VCaP (cell line): ENCODE measurements around the gene MFSD8.

Experiments used
- H3K27ac ChIP-seq: fragments of 450-650 bp; 2 replicates; pipeline ENCODE4 v1.5.1; 2017
- TF ChIP-seq, protein P1 (sequence below): fragments of 450-650 bp; conservative IDR thresholded peaks from 2 replicates; pipeline ENCODE4 v1.5.1; 2017; ENCODE audit warnings: mild to moderate bottlenecking, moderate library complexity

The MFSD8 gene

DNA sequence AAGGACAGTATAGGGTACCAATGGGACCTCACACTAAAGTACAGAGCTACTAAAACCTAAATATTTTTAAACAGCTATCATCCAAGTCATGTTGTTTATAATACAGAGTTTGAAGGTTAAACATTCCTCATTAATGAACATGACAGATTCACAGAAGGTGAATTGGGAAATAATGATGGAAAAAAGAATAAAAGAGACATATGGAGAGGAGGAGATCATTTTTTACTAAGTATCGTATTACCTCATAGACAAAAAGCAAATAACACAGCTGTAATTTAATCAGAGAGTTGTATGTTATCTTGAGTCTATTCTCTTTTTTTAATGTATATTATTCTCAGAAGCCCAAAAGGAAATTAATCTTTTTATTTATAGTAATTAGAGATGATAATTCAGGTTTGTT, 76.4 kb downstream of the MFSD8 start:
- no peak overlapping the region for H3K27ac ChIP-seq
- TF ChIP-seq, protein P1, sequence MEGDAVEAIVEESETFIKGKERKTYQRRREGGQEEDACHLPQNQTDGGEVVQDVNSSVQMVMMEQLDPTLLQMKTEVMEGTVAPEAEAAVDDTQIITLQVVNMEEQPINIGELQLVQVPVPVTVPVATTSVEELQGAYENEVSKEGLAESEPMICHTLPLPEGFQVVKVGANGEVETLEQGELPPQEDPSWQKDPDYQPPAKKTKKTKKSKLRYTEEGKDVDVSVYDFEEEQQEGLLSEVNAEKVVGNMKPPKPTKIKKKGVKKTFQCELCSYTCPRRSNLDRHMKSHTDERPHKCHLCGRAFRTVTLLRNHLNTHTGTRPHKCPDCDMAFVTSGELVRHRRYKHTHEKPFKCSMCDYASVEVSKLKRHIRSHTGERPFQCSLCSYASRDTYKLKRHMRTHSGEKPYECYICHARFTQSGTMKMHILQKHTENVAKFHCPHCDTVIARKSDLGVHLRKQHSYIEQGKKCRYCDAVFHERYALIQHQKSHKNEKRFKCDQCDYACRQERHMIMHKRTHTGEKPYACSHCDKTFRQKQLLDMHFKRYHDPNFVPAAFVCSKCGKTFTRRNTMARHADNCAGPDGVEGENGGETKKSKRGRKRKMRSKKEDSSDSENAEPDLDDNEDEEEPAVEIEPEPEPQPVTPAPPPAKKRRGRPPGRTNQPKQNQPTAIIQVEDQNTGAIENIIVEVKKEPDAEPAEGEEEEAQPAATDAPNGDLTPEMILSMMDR, result no peak

DNA sequence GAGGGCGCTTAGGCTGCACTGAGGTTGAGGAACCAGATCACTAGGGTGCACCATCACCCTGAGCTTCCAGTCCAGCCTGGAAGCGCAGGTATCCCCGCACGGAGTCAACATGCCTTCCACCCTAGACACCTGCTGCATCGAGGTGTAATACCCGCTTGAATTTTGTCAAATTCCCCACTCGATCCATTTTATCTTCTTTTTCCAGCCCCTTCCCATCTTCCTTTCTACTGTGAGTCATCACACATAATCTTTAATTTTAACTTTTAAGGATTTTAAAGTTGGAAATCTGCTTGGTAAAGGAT, 83.5 kb downstream of the MFSD8 start:
- TF ChIP-seq, protein P1, result no peak
- H3K27ac ChIP-seq, result peak overlapping the region; percentile 84

DNA sequence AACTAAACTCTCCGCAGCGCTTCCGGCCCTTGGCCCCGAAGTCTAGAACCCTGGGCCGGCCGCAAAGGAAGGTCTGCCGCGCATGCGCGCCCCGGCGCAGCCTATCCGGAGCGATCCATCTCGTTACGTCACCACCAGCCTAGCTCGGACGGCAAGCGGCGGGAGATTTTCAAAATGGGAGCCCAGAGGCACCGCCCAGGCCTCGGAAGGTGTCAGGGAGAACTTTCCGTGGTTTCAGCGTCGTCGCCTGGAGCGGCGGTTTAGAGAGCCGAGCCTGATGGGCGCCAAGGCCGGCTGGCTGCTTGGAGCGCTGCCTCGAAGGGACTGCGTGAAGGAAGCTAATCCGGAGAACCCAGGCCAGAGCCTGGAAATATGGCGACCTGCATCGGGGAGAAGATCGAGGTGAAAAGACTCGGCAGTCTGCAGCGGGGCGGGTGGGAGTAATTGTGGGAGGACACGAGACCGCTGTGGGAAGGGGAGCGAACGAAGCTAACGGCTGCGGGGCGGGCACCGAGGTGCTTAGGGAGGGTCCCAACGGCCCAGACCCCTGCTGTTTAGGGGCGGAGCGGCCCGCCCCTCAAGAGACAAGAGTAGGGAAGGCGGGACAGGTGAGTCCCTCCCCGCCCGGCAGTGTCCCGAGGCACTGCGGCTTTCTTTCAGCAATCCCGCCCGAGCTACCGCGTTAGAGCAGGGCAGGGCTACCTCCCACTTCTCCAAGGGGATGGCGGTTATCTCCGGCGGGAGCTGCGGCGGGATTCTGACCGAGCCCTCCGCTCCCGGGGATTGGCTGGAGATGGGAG, 84.0 kb downstream of the MFSD8 start, which contains the start of gene PLK4:
PLK4 (plus strand) TSS at position 131 of the 800 bp plus-strand sequence; CDS start at position 373, 242 bp downstream.
- TF ChIP-seq, protein P1, result 0 out of 2 replicates have a peak, but pooled peaks have one; percentile 8
- H3K27ac ChIP-seq, result peak within 1 kb of the TSS; percentile 84

DNA sequence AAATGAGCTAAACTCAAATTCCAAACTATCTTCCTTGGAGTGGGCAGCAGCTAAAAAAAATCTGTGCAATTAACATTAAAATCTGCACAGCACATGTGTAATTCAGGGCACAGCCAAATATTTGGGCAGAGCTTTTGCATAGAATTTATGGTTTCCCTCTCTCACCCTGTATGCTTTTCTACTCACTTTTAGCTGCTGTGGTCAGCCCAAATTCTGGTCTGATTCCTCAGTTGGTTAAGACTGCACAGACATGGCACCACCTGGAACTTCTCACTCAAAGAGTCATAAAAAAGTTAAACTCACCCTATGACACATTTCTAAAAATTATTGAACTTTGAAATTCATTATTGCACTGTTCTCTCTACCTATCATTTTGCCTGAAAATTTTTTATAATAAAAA, 89.2 kb downstream of the MFSD8 start:
- TF ChIP-seq, protein P1, result no peak

DNA sequence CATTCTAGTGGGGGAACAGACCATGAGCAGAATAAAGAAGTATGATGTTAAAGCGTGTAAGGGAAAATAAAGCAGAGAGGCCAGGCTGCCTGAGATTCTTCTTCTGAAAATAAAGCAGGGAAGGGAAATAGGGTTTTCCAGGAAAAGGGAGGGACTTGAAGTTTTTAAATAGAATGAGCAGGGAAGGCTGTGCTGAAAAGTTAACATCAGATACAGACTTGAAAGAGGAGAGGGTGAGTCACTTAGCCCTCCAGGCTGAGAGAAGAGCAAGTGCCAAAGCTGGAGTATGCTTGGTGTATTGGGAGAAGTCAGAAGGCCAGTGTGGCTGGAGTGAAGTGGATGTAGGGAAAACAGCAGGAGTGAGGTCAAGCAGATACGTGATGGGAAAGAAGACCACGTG, 94.3 kb downstream of the MFSD8 start:
- H3K27ac ChIP-seq, result no peak overlapping the region

More for the DNA sequence above, 89.2 kb downstream of the MFSD8 start:
- no peak overlapping the region for H3K27ac ChIP-seq

DNA sequence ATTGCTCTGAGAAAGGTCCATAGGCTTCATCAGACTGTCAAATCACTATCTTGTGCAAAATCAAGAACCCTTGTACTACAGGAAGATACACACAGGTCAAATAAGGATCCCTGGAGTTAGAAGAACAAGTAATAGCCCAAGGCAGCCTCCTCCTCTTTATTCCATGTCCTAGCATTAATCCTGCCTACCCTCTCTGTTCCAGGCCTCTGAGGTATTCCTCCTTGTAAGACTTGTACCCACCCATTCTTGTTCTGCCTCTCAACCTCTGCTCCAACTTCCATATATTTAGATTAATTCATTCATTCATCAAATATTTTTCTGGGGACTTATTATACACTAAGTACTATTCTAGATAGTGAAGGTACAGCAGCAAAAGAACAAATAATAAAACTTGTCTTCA, 94.7 kb downstream of the MFSD8 start:
- TF ChIP-seq, protein P1, result no peak
- no peak overlapping the region for H3K27ac ChIP-seq

More for the DNA sequence above, 94.3 kb downstream of the MFSD8 start:
- TF ChIP-seq, protein P1, result no peak

DNA sequence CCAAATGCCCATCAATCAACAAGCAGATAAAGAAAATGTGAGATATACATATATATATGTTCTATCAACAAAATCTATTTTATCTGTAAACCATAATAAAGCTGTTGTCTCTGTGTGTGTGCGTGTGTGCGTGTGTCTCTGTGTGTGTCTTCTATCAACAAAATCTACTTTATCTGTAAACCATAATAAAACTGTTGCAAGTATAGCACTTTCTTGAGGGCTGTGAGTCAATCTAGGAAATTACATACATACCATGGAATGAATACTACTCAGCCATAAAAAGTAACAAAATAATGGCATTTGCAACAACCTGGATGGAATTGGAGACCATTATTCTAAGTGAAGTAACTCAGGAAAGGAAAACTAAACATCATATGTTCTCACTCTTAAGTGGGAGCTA, 96.8 kb downstream of the MFSD8 start:
- no peak overlapping the region for H3K27ac ChIP-seq
- TF ChIP-seq, protein P1, result no peak
